ENCODE results near the gene CDH23. TPM values are rescaled to one million over a fixed set of nuclear protein-coding genes. Genes with fewer than 3 reads are reported as not detected.

CDH23 gene
- total RNA-seq, 1 experiment from 2014 or later, result 2.1 TPM

DNA sequence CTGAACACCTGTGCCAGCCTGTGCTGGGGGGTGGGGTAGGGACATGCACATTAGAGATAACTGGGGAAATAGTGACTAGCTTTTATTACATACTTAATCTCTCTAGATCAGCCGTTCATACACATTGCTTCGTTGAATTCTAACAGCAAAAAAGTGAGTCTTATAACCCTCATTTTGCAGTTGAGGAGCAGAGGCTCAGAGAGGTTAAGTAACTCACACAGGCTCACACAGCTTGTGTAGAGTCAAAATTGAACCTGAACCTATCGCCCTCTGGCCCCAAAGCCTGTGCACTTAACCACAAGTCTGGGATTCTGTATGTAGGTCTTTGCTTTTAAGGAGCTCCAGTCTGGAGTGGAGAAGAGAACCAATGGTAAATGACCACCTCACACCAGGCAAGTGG, 59.9 kb downstream of the CDH23 start:
- H3K79me2 ChIP-seq (ENCODE audit: low read length), result no peaks in the 10 kb centered on the region
- H4K20me1 ChIP-seq (ENCODE audit: insufficient read depth, low read depth, low read length), result no peaks in the 10 kb centered on the region
- H2AFZ ChIP-seq (ENCODE audit: low read length), result no peak overlapping the region
- H3K4me3 ChIP-seq (ENCODE audit: low read length), result no peak overlapping the region
- H3K9ac ChIP-seq (ENCODE audit: low read length), result no peak overlapping the region
- H3K9me2 ChIP-seq (replicated peaks; ENCODE audit: insufficient read depth, low read length), result no peaks in the 10 kb centered on the region
- no peak overlapping the region for H3K27ac ChIP-seq (ENCODE audit: low read length)
- no peaks in the 10 kb centered on the region for H3K36me3 ChIP-seq (ENCODE audit: insufficient read depth, low read length)
- no peak for DNase-seq
- no peaks in the 10 kb centered on the region for H3K9me3 ChIP-seq (ENCODE audit: low read length)
- H3K4me1 ChIP-seq (ENCODE audit: low read length), result no peaks in the 10 kb centered on the region
- H3K27me3 ChIP-seq (ENCODE audit: low read length), result no peaks in the 10 kb centered on the region
- H3K4me2 ChIP-seq (ENCODE audit: low read depth, low read length, poor library complexity, severe bottlenecking), result no peak overlapping the region

DNA sequence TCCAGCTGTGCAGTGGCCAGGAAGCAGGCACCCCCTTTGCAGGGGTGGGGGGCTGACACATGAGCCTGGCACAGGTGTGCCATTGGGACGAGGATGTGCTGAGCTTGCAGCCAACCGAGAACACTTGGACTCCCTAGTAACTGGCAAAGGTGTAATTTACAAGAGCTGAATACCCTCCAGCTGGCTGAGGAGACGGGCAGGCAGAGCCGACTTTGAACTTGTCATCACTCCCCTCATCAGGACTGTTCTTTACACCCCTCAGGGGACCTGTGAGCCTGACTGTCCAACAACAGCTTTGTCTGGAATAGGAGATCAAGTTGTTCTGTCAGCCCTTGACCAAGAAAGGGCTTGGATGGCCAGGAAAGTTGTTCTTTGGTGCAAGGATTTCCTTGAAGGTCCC, 61.2 kb downstream of the CDH23 start:
- Histone ChIP-seq H3K27ac (ENCODE audit: low read length) (no peak overlapping the region), H3K9ac (ENCODE audit: low read length) (no peak overlapping the region), H4K20me1 (ENCODE audit: insufficient read depth, low read depth, low read length) (no peaks in the 10 kb centered on the region), H3K9me3 (ENCODE audit: low read length) (no peaks in the 10 kb centered on the region), H3K4me2 (ENCODE audit: low read depth, low read length, poor library complexity, severe bottlenecking) (no peak overlapping the region), H2AFZ (ENCODE audit: low read length) (no peak overlapping the region), H3K36me3 (ENCODE audit: insufficient read depth, low read length) (no peaks in the 10 kb centered on the region), H3K27me3 (ENCODE audit: low read length) (no peaks in the 10 kb centered on the region), H3K79me2 (ENCODE audit: low read length) (no peaks in the 10 kb centered on the region), H3K4me3 (ENCODE audit: low read length) (no peak overlapping the region), H3K4me1 (ENCODE audit: low read length) (no peaks in the 10 kb centered on the region), H3K9me2 (replicated peaks; ENCODE audit: insufficient read depth, low read length) (no peaks in the 10 kb centered on the region)
- DNase-seq, result no peak

DNA sequence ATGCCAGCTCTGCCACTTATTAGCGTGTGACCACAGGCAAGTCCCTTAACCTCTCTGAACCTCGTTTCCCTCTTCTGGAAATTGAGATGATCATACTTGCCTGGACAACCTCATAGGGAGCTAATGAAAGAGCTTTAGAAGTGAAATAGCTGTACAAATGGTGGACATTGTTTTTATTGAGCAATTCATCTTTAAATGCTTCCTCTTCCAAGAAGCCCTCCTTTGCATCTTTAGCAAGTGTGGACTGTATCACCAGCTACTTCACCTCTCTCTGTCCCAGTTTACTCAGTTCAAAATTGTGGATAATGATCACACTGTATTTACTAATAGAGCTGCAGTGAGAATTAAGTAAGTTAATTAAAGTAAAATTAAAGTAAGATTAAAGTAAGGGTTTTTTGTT, 61.7 kb downstream of the CDH23 start:
- no peak overlapping the region for H3K4me3 ChIP-seq (ENCODE audit: low read length)
- no peaks in the 10 kb centered on the region for H3K79me2 ChIP-seq (ENCODE audit: low read length)
- no peak overlapping the region for H3K9ac ChIP-seq (ENCODE audit: low read length)
- H3K9me3 ChIP-seq (ENCODE audit: low read length), result no peaks in the 10 kb centered on the region
- no peaks in the 10 kb centered on the region for H4K20me1 ChIP-seq (ENCODE audit: insufficient read depth, low read depth, low read length)
- DNase-seq, result no peak
- no peak overlapping the region for H2AFZ ChIP-seq (ENCODE audit: low read length)
- no peaks in the 10 kb centered on the region for H3K9me2 ChIP-seq (replicated peaks; ENCODE audit: insufficient read depth, low read length)
- no peaks in the 10 kb centered on the region for H3K4me1 ChIP-seq (ENCODE audit: low read length)
- no peak overlapping the region for H3K27ac ChIP-seq (ENCODE audit: low read length)
- H3K36me3 ChIP-seq (ENCODE audit: insufficient read depth, low read length), result no peaks in the 10 kb centered on the region
- no peaks in the 10 kb centered on the region for H3K27me3 ChIP-seq (ENCODE audit: low read length)
- no peak overlapping the region for H3K4me2 ChIP-seq (ENCODE audit: low read depth, low read length, poor library complexity, severe bottlenecking)

DNA sequence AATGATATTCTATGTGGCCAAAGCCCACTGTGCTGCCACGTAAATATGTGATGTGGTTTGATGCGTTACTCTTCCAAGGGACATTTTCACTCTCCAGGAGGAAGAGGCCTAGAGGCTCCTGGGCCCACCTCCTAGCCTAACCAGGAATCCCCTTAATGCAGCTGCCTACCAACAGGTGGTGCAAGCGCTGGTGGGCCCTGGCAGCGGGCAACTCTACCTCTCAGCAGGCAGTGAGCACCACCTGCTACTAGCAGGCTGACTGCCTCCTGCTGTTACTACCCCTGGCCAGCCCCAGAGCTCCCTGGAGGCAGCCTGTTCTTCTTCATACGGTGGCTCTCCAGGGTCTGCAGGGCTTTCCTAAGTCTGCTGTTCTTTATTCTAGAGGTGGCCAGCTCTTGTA, 62.8 kb downstream of the CDH23 start:
- Histone ChIP-seq H3K9me3 (ENCODE audit: low read length) (no peaks in the 10 kb centered on the region), H3K79me2 (ENCODE audit: low read length) (no peaks in the 10 kb centered on the region)

DNA sequence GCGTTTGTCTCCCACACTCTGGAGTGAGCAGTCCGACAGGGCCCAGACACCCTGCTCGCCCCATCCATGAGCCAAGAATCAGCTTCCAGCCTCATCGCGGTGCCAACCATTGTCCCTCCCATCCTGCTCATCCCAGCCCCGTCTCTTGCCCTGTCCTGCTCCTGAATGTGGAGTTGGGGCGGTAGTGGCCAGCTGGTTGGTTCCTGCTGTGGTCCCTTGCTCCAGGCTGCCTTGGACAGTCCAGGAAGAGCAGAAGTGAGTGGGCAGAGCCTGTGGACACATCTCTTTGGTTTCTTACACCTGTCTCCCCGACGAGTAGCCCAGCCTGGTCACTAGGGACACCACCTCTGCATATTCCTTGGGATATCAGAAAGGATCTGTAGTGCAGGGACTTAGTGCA, 63.9 kb downstream of the CDH23 start:
- Histone ChIP-seq H4K20me1 (ENCODE audit: insufficient read depth, low read depth, low read length) (no peaks in the 10 kb centered on the region), H3K9me2 (replicated peaks; ENCODE audit: insufficient read depth, low read length) (no peaks in the 10 kb centered on the region), H3K9me3 (ENCODE audit: low read length) (no peaks in the 10 kb centered on the region), H3K4me3 (ENCODE audit: low read length) (no peak overlapping the region), H2AFZ (ENCODE audit: low read length) (no peak overlapping the region), H3K27ac (ENCODE audit: low read length) (no peak overlapping the region), H3K79me2 (ENCODE audit: low read length) (no peaks in the 10 kb centered on the region), H3K9ac (ENCODE audit: low read length) (no peak overlapping the region), H3K27me3 (ENCODE audit: low read length) (no peaks in the 10 kb centered on the region), H3K4me2 (ENCODE audit: low read depth, low read length, poor library complexity, severe bottlenecking) (no peak overlapping the region), H3K36me3 (ENCODE audit: insufficient read depth, low read length) (no peaks in the 10 kb centered on the region), H3K4me1 (ENCODE audit: low read length) (no peaks in the 10 kb centered on the region)
- no peak for DNase-seq

More for the DNA sequence above, 62.8 kb downstream of the CDH23 start:
- H3K9me2 ChIP-seq (replicated peaks; ENCODE audit: insufficient read depth, low read length), result no peaks in the 10 kb centered on the region
- no peaks in the 10 kb centered on the region for H3K4me1 ChIP-seq (ENCODE audit: low read length)
- H2AFZ ChIP-seq (ENCODE audit: low read length), result no peak overlapping the region
- no peak overlapping the region for H3K9ac ChIP-seq (ENCODE audit: low read length)
- H3K27ac ChIP-seq (ENCODE audit: low read length), result no peak overlapping the region
- no peaks in the 10 kb centered on the region for H4K20me1 ChIP-seq (ENCODE audit: insufficient read depth, low read depth, low read length)
- H3K36me3 ChIP-seq (ENCODE audit: insufficient read depth, low read length), result no peaks in the 10 kb centered on the region
- DNase-seq, result no peak
- no peak overlapping the region for H3K4me2 ChIP-seq (ENCODE audit: low read depth, low read length, poor library complexity, severe bottlenecking)
- H3K4me3 ChIP-seq (ENCODE audit: low read length), result no peak overlapping the region
- no peaks in the 10 kb centered on the region for H3K27me3 ChIP-seq (ENCODE audit: low read length)

DNA sequence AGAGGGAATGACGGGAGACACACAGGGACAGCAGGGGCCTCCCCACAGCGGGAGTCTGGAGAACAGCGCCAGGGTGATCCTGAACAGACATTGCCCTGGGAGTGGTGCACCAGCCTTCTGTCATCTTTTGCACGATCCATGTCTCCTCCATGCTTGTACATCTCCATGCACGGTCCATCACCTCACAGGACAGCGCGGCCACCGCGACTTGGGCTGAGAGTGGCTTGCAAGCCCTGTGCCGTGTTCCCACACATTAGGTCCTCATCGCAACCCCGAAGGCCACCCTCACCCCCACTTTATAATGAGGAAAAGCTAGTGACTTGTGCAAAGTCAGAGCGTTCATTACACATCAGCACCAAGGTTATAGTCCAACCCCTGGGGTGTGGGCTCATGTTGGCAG, 64.7 kb downstream of the CDH23 start:
- Histone ChIP-seq H3K9me2 (replicated peaks; ENCODE audit: insufficient read depth, low read length) (no peaks in the 10 kb centered on the region), H3K4me1 (ENCODE audit: low read length) (no peaks in the 10 kb centered on the region), H3K9ac (ENCODE audit: low read length) (no peak overlapping the region), H3K79me2 (ENCODE audit: low read length) (no peaks in the 10 kb centered on the region), H3K27ac (ENCODE audit: low read length) (no peak overlapping the region), H2AFZ (ENCODE audit: low read length) (no peak overlapping the region), H4K20me1 (ENCODE audit: insufficient read depth, low read depth, low read length) (no peaks in the 10 kb centered on the region), H3K4me2 (ENCODE audit: low read depth, low read length, poor library complexity, severe bottlenecking) (no peak overlapping the region), H3K9me3 (ENCODE audit: low read length) (no peaks in the 10 kb centered on the region), H3K4me3 (ENCODE audit: low read length) (no peak overlapping the region), H3K36me3 (ENCODE audit: insufficient read depth, low read length) (no peaks in the 10 kb centered on the region), H3K27me3 (ENCODE audit: low read length) (no peaks in the 10 kb centered on the region)
- no peak for DNase-seq

DNA sequence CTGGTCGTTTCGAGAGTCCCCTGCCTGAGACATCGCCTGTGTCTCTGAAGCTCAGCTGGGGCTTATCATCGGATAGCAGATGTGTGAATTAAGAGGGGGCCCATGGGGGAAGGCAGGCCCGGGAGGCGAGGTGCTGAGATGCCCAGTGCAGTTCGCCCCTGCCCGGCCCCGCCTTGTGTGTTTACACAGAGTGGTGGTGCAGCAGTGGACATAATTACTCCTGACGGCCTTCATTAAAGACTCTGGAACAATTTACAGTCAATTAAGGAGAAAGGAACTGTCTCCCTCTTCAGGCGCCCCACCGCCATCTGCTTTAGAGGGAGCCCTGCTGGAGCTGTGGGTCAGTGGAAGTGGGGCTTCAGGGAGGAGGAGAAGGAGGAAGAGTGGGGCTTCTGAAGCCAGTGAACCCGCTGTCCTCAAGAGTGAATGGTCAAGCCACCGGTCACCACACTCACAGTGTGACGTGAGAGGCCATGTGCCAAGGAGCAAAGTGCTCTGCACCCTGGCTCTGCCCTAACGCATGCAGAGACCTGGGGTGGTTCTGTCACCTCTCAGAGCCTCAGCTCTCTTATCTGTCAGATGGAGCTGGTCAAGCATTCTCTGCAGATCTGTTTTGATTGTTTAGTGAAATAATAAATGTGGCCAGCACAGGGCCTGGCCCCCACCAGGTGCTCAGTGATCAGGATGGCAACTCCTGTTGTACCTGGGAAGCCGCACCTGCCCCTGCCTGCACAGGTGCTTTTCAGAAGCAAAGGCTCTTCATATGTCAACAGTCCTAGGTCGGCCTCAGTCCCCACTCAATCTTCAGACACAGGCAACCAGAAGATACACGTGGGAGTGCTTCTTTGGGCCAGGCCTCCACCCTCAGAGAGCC, 65.6 kb downstream of the CDH23 start:
- no peaks in the 10 kb centered on the region for H3K79me2 ChIP-seq (ENCODE audit: low read length)
- H3K4me3 ChIP-seq (ENCODE audit: low read length), result no peak overlapping the region
- H3K27ac ChIP-seq (ENCODE audit: low read length), result no peak overlapping the region
- H3K27me3 ChIP-seq (ENCODE audit: low read length), result no peaks in the 10 kb centered on the region
- H2AFZ ChIP-seq (ENCODE audit: low read length), result no peak overlapping the region
- H3K9me3 ChIP-seq (ENCODE audit: low read length), result no peaks in the 10 kb centered on the region
- no peaks in the 10 kb centered on the region for H3K9me2 ChIP-seq (replicated peaks; ENCODE audit: insufficient read depth, low read length)
- H3K36me3 ChIP-seq (ENCODE audit: insufficient read depth, low read length), result no peaks in the 10 kb centered on the region
- no peak overlapping the region for H3K4me2 ChIP-seq (ENCODE audit: low read depth, low read length, poor library complexity, severe bottlenecking)
- no peak for DNase-seq
- H3K4me1 ChIP-seq (ENCODE audit: low read length), result no peaks in the 10 kb centered on the region
- H4K20me1 ChIP-seq (ENCODE audit: insufficient read depth, low read depth, low read length), result no peaks in the 10 kb centered on the region
- H3K9ac ChIP-seq (ENCODE audit: low read length), result no peak overlapping the region

DNA sequence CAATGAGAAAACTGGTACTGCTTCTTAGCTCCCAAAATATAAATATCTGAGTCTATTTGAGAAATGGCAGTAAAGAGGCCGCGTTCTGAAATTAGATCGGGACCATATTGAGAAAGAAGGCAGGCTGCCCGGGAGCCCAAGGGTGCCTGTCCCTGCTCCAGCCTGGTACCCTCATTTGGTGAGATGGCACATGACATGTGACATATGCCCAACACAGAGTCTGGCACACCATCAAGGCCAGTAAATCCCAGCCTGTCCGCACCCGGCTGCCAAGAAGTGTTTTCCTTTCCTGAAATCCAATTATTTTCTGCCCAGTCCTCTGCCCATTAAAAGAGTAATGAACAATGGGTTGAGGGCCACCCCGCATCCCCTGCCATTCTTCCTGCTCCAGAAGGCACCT, 66.4 kb downstream of the CDH23 start:
- Histone ChIP-seq H2AFZ (ENCODE audit: low read length) (no peak overlapping the region), H3K27ac (ENCODE audit: low read length) (no peak overlapping the region), H3K9me3 (ENCODE audit: low read length) (no peaks in the 10 kb centered on the region), H3K4me2 (ENCODE audit: low read depth, low read length, poor library complexity, severe bottlenecking) (no peak overlapping the region), H3K36me3 (ENCODE audit: insufficient read depth, low read length) (no peaks in the 10 kb centered on the region), H3K4me1 (ENCODE audit: low read length) (no peaks in the 10 kb centered on the region), H3K9me2 (replicated peaks; ENCODE audit: insufficient read depth, low read length) (no peaks in the 10 kb centered on the region), H3K4me3 (ENCODE audit: low read length) (no peak overlapping the region), H3K9ac (ENCODE audit: low read length) (no peak overlapping the region), H3K79me2 (ENCODE audit: low read length) (no peaks in the 10 kb centered on the region), H3K27me3 (ENCODE audit: low read length) (no peaks in the 10 kb centered on the region), H4K20me1 (ENCODE audit: insufficient read depth, low read depth, low read length) (no peaks in the 10 kb centered on the region)
- no peak for DNase-seq

Data from Karpas-422 (cell line).